H1 (cell line): Measurements from ENCODE around the gene NR2F1-AS1. TPM values are rescaled to one million over a fixed set of nuclear protein-coding genes. Genes with fewer than 3 reads are reported as not detected.

ENCODE experiments used
- BCL11A ChIP-seq, 2 experiments: IDR thresholded peaks; one replicate each; pipeline ENCODE4 v1.6.1; 2011; ENCODE audit warnings: low read depth in 2 of 2, low read length in 2 of 2, mild to moderate bottlenecking in 2 of 2
- CBX8 ChIP-seq: fragments of 300-800, 300-1000 bp; sonication (generic); IDR thresholded peaks from 2 replicates; pipeline ENCODE4 v1.7.1; 2016; ENCODE audit warnings: low read depth, low read length, borderline replicate concordance
- CTBP2 ChIP-seq: IDR thresholded peaks from 2 replicates; pipeline ENCODE4 v1.7.0; 2011; ENCODE audit warnings: borderline replicate concordance, mild to moderate bottlenecking, moderate library complexity, mixed read lengths, low read length; ENCODE audit not compliant: insufficient read depth, insufficient read length
- EZH2 ChIP-seq: fragments of 200-600 bp; sonication (generic); IDR thresholded peaks from 2 replicates; pipeline ENCODE4 v1.7.1; 2012; ENCODE audit warnings: low read depth, mild to moderate bottlenecking, moderate library complexity, low read length, inconsistent platforms; ENCODE audit not compliant: severe bottlenecking
- GTF2F1 ChIP-seq: IDR thresholded peaks from 2 replicates; pipeline ENCODE4 v1.6.1; 2012; ENCODE audit warnings: low read depth, low read length, improper control_type of control experiment, borderline replicate concordance
- POLR2A ChIP-seq, 2 experiments: IDR thresholded peaks; 1 replicate in 1 of 2; 2 replicates in 1 of 2; pipeline ENCODE4 v1.6.1; 2011; ENCODE audit warnings: low read depth in 2 of 2, low read length in 2 of 2, mild to moderate bottlenecking in 2 of 2; ENCODE audit errors: control extremely low read depth in 1 of 2
- polyA plus RNA-seq, 7 experiments: library from polyadenylated mRNA; depleted of rRNA in 3 of 7; stranded (reverse) in 5 of 7; unstranded in 2 of 7; fragments of >200 nt in 5 of 7; fragments of 200-250 nt in 2 of 7; gene quantifications; 1 replicate in 5 of 7; 2 replicates in 1 of 7; 4 replicates in 1 of 7; pipeline versions ENCODE4 v1.2.1 to v1.2.3, GENCODE V29; 2011 to 2013; ENCODE audit warnings: missing spikeins in 2 of 7, mixed read lengths in 2 of 7
- total RNA-seq: library from RNA; stranded (reverse); fragmentation: NEBNext Ultra II Directional; extraction: Animal tissue kit (Norgen Biotek cat#: 25700); gene quantifications from 2 replicates; pipeline ENCODE4 v1.2.1, GENCODE V29; 2021
- TF ChIP-seq, protein P1 (sequence below): IDR thresholded peaks from 2 replicates; pipeline ENCODE4 v1.6.1; 2011; ENCODE audit warnings: low read length, improper control_type of control experiment

NR2F1-AS1 gene
- total and polyA plus RNA-seq, 2 of the 8 experiments (the other 6 are each of a cell fraction or from before 2014, with no cell fraction given): 1.6 to 5.6 TPM

DNA sequence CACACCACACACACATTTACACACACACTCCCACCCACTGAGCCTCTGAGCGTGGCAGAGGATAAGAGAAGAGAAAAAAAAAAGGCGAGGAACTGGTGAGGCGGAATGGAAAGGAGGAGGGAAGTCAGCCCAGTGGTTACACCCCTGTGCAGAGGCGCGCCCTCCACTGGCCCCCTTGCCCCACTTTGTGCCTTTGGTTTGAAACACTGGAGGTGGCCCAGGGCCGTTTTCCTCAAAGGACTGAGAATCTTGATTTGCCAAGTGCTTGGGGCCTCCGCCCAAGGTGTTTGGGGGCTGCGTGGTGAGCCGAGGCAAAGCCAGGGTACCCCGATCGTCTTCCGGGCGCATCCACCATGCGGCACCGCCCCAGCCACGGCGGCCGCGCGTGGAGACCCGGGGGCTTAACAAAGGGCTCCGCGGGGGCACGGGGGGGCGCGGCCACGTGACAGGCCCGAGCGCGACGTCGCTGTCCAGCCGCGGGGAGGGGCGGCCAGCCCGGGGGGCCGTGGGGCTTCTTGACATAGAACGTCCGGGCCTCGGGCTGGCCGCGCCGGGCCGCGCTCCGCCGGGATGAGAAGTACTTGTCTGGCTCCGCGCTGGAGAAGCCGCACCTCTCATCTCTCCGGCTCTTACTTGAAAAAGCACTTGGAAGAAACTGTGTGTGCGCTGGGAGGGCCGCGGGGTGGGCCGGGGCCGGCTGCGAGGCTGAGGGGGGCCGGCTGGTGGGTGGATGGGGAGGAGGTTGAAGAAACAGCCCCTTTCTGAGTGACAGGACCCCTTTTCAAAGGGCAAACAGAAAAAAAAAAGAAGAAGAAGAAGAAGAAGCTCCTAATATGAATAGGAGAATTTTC lies 23.0 kb upstream of the NR2F1-AS1 start (continued):
- TF ChIP-seq GTF2F1 (no peak), BCL11A (IDR thresholded peaks at IDR 0.05; ENCODE audit: low read depth in 2 of 2, low read length in 2 of 2) (no peak), POLR2A (IDR thresholded peaks at IDR 0.05; ENCODE audit: control extremely low read depth in 1 of 2, low read depth in 2 of 2, low read length in 2 of 2) (no peak), EZH2 (peak; percentile 92), CBX8 (peak; percentile 89; the same call in 1 of the 2 replicates), CTBP2 (peak; percentile 62)
- TF ChIP-seq, protein P1, sequence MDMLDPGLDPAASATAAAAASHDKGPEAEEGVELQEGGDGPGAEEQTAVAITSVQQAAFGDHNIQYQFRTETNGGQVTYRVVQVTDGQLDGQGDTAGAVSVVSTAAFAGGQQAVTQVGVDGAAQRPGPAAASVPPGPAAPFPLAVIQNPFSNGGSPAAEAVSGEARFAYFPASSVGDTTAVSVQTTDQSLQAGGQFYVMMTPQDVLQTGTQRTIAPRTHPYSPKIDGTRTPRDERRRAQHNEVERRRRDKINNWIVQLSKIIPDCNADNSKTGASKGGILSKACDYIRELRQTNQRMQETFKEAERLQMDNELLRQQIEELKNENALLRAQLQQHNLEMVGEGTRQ: no peak
- TF ChIP-seq, all 59 proteins: peak for 5
